ENCODE measurements around the gene TIAM2. TPM values are rescaled to one million over a fixed set of nuclear protein-coding genes. Genes with fewer than 3 reads are reported as not detected.

Gene TIAM2
- total and polyA plus RNA-seq, 10 of the 15 experiments (the other 5 are each of a cell fraction or from before 2014, with no cell fraction given): 1.1 to 10.5 (median 2.3) TPM

DNA sequence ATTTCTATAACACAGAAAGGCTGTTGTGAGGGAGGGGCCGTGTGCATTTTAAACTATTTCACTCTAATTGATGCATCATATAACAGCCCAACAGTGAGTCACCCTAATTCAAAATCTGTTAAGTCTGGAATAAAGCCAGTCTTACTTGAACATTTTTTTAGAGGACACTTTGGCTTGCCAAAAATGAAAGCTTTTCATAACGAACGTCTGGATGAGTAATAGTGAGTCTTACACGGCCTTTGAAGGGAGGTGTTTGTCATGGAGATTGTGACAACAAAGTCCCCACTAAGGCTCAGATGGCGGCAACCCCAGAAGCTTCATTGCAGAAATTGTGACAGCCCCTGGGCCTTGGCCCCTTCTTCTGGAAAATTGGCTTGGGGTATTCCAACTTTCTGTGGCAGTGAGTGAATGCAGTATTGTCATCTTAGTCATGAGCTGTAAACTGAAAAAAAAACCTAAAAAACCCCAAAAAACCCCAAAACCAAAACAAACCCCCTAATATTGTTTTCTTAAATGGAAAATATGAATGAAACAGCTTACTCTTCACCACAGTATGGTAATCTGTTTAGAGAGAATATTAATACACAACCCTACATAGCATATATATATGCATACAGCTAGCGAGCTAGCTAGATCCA lies 176.1 kb downstream of the TIAM2 start (continued):
- TF ChIP-seq, protein P1, sequence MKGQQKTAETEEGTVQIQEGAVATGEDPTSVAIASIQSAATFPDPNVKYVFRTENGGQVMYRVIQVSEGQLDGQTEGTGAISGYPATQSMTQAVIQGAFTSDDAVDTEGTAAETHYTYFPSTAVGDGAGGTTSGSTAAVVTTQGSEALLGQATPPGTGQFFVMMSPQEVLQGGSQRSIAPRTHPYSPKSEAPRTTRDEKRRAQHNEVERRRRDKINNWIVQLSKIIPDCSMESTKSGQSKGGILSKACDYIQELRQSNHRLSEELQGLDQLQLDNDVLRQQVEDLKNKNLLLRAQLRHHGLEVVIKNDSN (IDR thresholded peaks at IDR 0.05; ENCODE audit: borderline replicate concordance, extremely low read length, insufficient read depth, low read depth, low read length): no peak
- TF ChIP-seq MEF2B (IDR thresholded peaks at IDR 0.05; ENCODE audit: partially characterized antibody, poor library complexity, severe bottlenecking) (peak; percentile 47), ZZZ3 (IDR thresholded peaks at IDR 0.05; ENCODE audit: control insufficient read depth, insufficient read length, low read depth) (no peak), ZNF274 (IDR thresholded peaks at IDR 0.05; ENCODE audit: insufficient read depth, insufficient read length) (no peak), POLR2AphosphoS2 (IDR thresholded peaks at IDR 0.05; ENCODE audit: low read depth, low read length) (no peak), RUNX3 (IDR thresholded peaks at IDR 0.05; ENCODE audit: low read length) (peak; percentile 95), GABPA (IDR thresholded peaks at IDR 0.05; ENCODE audit: low read depth) (peak; percentile 63; the same call in 1 of the 2 replicates), NR2C1 (IDR thresholded peaks at IDR 0.05) (no peak), SREBF2 (IDR thresholded peaks at IDR 0.05; ENCODE audit: low read length) (no peak), STAT3 (IDR thresholded peaks at IDR 0.05; ENCODE audit: low read depth, low read length) (no peak), ZNF207 (IDR thresholded peaks at IDR 0.05; ENCODE audit: borderline replicate concordance) (no peak)
- TF ChIP-seq, protein P2, sequence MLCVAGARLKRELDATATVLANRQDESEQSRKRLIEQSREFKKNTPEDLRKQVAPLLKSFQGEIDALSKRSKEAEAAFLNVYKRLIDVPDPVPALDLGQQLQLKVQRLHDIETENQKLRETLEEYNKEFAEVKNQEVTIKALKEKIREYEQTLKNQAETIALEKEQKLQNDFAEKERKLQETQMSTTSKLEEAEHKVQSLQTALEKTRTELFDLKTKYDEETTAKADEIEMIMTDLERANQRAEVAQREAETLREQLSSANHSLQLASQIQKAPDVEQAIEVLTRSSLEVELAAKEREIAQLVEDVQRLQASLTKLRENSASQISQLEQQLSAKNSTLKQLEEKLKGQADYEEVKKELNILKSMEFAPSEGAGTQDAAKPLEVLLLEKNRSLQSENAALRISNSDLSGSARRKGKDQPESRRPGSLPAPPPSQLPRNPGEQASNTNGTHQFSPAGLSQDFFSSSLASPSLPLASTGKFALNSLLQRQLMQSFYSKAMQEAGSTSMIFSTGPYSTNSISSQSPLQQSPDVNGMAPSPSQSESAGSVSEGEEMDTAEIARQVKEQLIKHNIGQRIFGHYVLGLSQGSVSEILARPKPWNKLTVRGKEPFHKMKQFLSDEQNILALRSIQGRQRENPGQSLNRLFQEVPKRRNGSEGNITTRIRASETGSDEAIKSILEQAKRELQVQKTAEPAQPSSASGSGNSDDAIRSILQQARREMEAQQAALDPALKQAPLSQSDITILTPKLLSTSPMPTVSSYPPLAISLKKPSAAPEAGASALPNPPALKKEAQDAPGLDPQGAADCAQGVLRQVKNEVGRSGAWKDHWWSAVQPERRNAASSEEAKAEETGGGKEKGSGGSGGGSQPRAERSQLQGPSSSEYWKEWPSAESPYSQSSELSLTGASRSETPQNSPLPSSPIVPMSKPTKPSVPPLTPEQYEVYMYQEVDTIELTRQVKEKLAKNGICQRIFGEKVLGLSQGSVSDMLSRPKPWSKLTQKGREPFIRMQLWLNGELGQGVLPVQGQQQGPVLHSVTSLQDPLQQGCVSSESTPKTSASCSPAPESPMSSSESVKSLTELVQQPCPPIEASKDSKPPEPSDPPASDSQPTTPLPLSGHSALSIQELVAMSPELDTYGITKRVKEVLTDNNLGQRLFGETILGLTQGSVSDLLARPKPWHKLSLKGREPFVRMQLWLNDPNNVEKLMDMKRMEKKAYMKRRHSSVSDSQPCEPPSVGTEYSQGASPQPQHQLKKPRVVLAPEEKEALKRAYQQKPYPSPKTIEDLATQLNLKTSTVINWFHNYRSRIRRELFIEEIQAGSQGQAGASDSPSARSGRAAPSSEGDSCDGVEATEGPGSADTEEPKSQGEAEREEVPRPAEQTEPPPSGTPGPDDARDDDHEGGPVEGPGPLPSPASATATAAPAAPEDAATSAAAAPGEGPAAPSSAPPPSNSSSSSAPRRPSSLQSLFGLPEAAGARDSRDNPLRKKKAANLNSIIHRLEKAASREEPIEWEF (IDR thresholded peaks at IDR 0.05; ENCODE audit: insufficient replicate concordance, low read depth, low read length): no peak
- TF ChIP-seq, protein P3, sequence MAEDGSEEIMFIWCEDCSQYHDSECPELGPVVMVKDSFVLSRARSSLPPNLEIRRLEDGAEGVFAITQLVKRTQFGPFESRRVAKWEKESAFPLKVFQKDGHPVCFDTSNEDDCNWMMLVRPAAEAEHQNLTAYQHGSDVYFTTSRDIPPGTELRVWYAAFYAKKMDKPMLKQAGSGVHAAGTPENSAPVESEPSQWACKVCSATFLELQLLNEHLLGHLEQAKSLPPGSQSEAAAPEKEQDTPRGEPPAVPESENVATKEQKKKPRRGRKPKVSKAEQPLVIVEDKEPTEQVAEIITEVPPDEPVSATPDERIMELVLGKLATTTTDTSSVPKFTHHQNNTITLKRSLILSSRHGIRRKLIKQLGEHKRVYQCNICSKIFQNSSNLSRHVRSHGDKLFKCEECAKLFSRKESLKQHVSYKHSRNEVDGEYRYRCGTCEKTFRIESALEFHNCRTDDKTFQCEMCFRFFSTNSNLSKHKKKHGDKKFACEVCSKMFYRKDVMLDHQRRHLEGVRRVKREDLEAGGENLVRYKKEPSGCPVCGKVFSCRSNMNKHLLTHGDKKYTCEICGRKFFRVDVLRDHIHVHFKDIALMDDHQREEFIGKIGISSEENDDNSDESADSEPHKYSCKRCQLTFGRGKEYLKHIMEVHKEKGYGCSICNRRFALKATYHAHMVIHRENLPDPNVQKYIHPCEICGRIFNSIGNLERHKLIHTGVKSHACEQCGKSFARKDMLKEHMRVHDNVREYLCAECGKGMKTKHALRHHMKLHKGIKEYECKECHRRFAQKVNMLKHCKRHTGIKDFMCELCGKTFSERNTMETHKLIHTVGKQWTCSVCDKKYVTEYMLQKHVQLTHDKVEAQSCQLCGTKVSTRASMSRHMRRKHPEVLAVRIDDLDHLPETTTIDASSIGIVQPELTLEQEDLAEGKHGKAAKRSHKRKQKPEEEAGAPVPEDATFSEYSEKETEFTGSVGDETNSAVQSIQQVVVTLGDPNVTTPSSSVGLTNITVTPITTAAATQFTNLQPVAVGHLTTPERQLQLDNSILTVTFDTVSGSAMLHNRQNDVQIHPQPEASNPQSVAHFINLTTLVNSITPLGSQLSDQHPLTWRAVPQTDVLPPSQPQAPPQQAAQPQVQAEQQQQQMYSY (CRISPR knock-in tag; IDR thresholded peaks at IDR 0.05): no peak
- TF ChIP-seq, protein P4, sequence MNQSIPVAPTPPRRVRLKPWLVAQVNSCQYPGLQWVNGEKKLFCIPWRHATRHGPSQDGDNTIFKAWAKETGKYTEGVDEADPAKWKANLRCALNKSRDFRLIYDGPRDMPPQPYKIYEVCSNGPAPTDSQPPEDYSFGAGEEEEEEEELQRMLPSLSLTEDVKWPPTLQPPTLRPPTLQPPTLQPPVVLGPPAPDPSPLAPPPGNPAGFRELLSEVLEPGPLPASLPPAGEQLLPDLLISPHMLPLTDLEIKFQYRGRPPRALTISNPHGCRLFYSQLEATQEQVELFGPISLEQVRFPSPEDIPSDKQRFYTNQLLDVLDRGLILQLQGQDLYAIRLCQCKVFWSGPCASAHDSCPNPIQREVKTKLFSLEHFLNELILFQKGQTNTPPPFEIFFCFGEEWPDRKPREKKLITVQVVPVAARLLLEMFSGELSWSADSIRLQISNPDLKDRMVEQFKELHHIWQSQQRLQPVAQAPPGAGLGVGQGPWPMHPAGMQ (IDR thresholded peaks at IDR 0.05; ENCODE audit: borderline replicate concordance): no peak
- TF ChIP-seq, protein P5, sequence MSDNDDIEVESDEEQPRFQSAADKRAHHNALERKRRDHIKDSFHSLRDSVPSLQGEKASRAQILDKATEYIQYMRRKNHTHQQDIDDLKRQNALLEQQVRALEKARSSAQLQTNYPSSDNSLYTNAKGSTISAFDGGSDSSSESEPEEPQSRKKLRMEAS (IDR thresholded peaks at IDR 0.05; ENCODE audit: low read depth, low read length): no peak

Measured in GM12878 (cell line).